HAP-1 (cell line): Measurements from ENCODE around the gene PAX4.
"Not testable (repeated sequence)": the region's sequence is repeated elsewhere in the genome, so short reads cannot be mapped to it uniquely, and the experiment has no call there.

Source experiments
- DNase-seq, 2 experiments: peaks; one replicate each; pipeline ENCODE4 v3.0.0-alpha.2; 2016 to 2020; ENCODE audit warnings: low spot score in 2 of 2
- H3K27me3 ChIP-seq: fragments of 250-450 bp; sonication (Bioruptor Pico); 2 replicates; pipeline ENCODE4 v1.5.1; 2020; ENCODE audit warnings: low read depth, mild to moderate bottlenecking, moderate library complexity
- H3K36me3 ChIP-seq: fragments of 250-450 bp; sonication (Bioruptor Pico); replicated peaks from 2 replicates; pipeline ENCODE4 v1.5.1; 2020; ENCODE audit warnings: mild to moderate bottlenecking
- H3K4me1 ChIP-seq: fragments of 250-450 bp; sonication (Bioruptor Pico); 2 replicates; pipeline ENCODE4 v1.5.1; 2020; ENCODE audit warnings: mild to moderate bottlenecking
- H3K4me3 ChIP-seq: fragments of 250-450 bp; sonication (Bioruptor Pico); 2 replicates; pipeline ENCODE4 v1.5.1; 2020; ENCODE audit warnings: mild to moderate bottlenecking, moderate library complexity
- H3K9me3 ChIP-seq: fragments of 250-450 bp; sonication (Bioruptor Pico); 2 replicates; pipeline ENCODE4 v1.5.1; 2020; ENCODE audit warnings: mild to moderate bottlenecking, moderate library complexity
- in situ Hi-C: fragments of 300-500 bp; cut with MboI; formaldehyde crosslinking; loops from 3 replicates; pipeline ENCODE4 v1.14.3; 2020; ENCODE audit warnings: low sequenced_read_pairs, inconsistent platforms, mixed read lengths

The PAX4 gene

GRCh38 chr7:127587663-127588018 is 30.3 kb downstream of the PAX4 start:
- peaks cover 24% of the 10 kb centered on the region for H3K4me1 ChIP-seq
- no peak for DNase-seq
- no peaks in the 10 kb centered on the region for H3K27me3 ChIP-seq
- in situ Hi-C loops: no loop called here
- H3K36me3 ChIP-seq: peaks cover 17% of the 10 kb centered on the region
- peak overlapping the region; percentile 78 for H3K4me3 ChIP-seq
- no peaks in the 10 kb centered on the region for H3K9me3 ChIP-seq

GRCh38 chr7:127586346-127586745 is 31.6 kb downstream of the PAX4 start:
- Histone ChIP-seq H3K4me3 (no peak overlapping the region), H3K27me3 (no peaks in the 10 kb centered on the region), H3K9me3 (no peaks in the 10 kb centered on the region), H3K4me1 (peaks cover 24% of the 10 kb centered on the region), H3K36me3 (peaks cover 26% of the 10 kb centered on the region)
- in situ Hi-C loops: no loop called here
- DNase-seq: no peak

- no peaks in the 10 kb centered on the region for H3K27me3 ChIP-seq
- DNase-seq: peak; percentile 50 to 94
- peak within 1 kb of the TSS; percentile 88 for H3K4me3 ChIP-seq
- peaks cover 28% of the 10 kb centered on the region for H3K4me1 ChIP-seq
- peaks cover 29% of the 10 kb centered on the region for H3K36me3 ChIP-seq
- in situ Hi-C loops: no loop called here
- H3K9me3 ChIP-seq: no peaks in the 10 kb centered on the region
These were observed 32.6 kb downstream of the PAX4 start, which contains the start of gene GCC1 for GRCh38 chr7:127585044-127585953. GCC1 (minus strand) TSS chr7:127585596; CDS start chr7:127585182, 414 bp downstream.

- in situ Hi-C loops: no loop called here
- Histone ChIP-seq H3K4me1 (peaks cover 28% of the 10 kb centered on the region), H3K4me3 (peak overlapping the region; percentile 88), H3K27me3 (no peaks in the 10 kb centered on the region), H3K9me3 (no peaks in the 10 kb centered on the region), H3K36me3 (peaks cover 25% of the 10 kb centered on the region)
- no peak for DNase-seq
These were observed 33.3 kb downstream of the PAX4 start for GRCh38 chr7:127584648-127585043.

- Histone ChIP-seq H3K9me3 (no peaks in the 10 kb centered on the region), H3K27me3 (no peaks in the 10 kb centered on the region), H3K4me3 (no peak overlapping the region), H3K4me1 (peaks cover 18% of the 10 kb centered on the region), H3K36me3 (peaks cover 23% of the 10 kb centered on the region)
- in situ Hi-C loops: no loop called here
- DNase-seq: no peak
These were observed 35.6 kb downstream of the PAX4 start for GRCh38 chr7:127582361-127582760.

- in situ Hi-C loops: no loop called here
- DNase-seq: no peak
- Histone ChIP-seq H3K4me3 (no peak overlapping the region), H3K4me1 (peaks cover 18% of the 10 kb centered on the region), H3K27me3 (no peaks in the 10 kb centered on the region), H3K9me3 (no peaks in the 10 kb centered on the region), H3K36me3 (peaks cover 23% of the 10 kb centered on the region)
These were observed 36.2 kb downstream of the PAX4 start for GRCh38 chr7:127581716-127582115.

GRCh38 chr7:127580612-127581011 is 37.3 kb downstream of the PAX4 start:
- in situ Hi-C loops: no loop called here
- no peaks in the 10 kb centered on the region for H3K9me3 ChIP-seq
- H3K4me3 ChIP-seq: no peak overlapping the region
- H3K36me3 ChIP-seq: peaks cover 23% of the 10 kb centered on the region
- H3K4me1 ChIP-seq: peaks cover 15% of the 10 kb centered on the region
- no peak for DNase-seq
- no peaks in the 10 kb centered on the region for H3K27me3 ChIP-seq

- Histone ChIP-seq H3K9me3 (no peaks in the 10 kb centered on the region), H3K4me1 (peaks cover 8% of the 10 kb centered on the region), H3K36me3 (peaks cover 23% of the 10 kb centered on the region), H3K4me3 (no peak overlapping the region), H3K27me3 (no peaks in the 10 kb centered on the region)
- DNase-seq: no peak
- in situ Hi-C loops: no loop called here
These were observed 39.1 kb downstream of the PAX4 start for GRCh38 chr7:127578711-127579275.

- Histone ChIP-seq H3K4me3 (no peak overlapping the region), H3K9me3 (no peaks in the 10 kb centered on the region), H3K4me1 (peaks cover 4% of the 10 kb centered on the region; the same call in 1 of the 2 replicates), H3K36me3 (peaks cover 20% of the 10 kb centered on the region), H3K27me3 (no peaks in the 10 kb centered on the region)
- peak in 1 of 2 experiments; percentile 36 for DNase-seq
- in situ Hi-C loops: no loop called here
These were observed 39.8 kb downstream of the PAX4 start for GRCh38 chr7:127578036-127578684.

GRCh38 chr7:127571741-127572505 is 46.0 kb downstream of the PAX4 start:
- no peaks in the 10 kb centered on the region for H3K27me3 ChIP-seq
- no peak for DNase-seq
- no peak overlapping the region for H3K4me3 ChIP-seq
- no peaks in the 10 kb centered on the region for H3K9me3 ChIP-seq
- no peaks in the 10 kb centered on the region for H3K4me1 ChIP-seq
- H3K36me3 ChIP-seq: no peaks in the 10 kb centered on the region
- in situ Hi-C loops: no loop called here

GRCh38 chr7:127568034-127568433 is 49.9 kb downstream of the PAX4 start:
- H3K4me1 ChIP-seq, H3K36me3 ChIP-seq, DNase-seq, in situ Hi-C loops, H3K9me3 ChIP-seq, H3K27me3 ChIP-seq, H3K4me3 ChIP-seq: not testable (repeated sequence)

GRCh38 chr7:127566242-127566641 is 51.7 kb downstream of the PAX4 start:
- in situ Hi-C loops: no loop called here
- no peaks in the 10 kb centered on the region for H3K36me3 ChIP-seq
- no peak for DNase-seq
- no peak overlapping the region for H3K4me3 ChIP-seq
- H3K4me1 ChIP-seq: no peaks in the 10 kb centered on the region
- no peaks in the 10 kb centered on the region for H3K9me3 ChIP-seq
- no peaks in the 10 kb centered on the region for H3K27me3 ChIP-seq
